Ishikawa (cell line): ENCODE measurements around the gene ANKS4B.

Source experiments
- FOXM1 ChIP-seq: IDR thresholded peaks from 2 replicates; pipeline ENCODE4 v1.6.1; 2012; ENCODE audit warnings: low read depth, borderline replicate concordance
- RAD21 ChIP-seq: IDR thresholded peaks from 2 replicates; pipeline ENCODE4 v1.6.1; 2012; ENCODE audit warnings: low read depth
- TF ChIP-seq, protein P1 (sequence below): IDR thresholded peaks from 2 replicates; pipeline ENCODE4 v1.6.1; 2012
- TF ChIP-seq, protein P2 (sequence below): IDR thresholded peaks from 2 replicates; pipeline ENCODE4 v1.6.1; 2012; ENCODE audit warnings: low read depth, mild to moderate bottlenecking

DNA sequence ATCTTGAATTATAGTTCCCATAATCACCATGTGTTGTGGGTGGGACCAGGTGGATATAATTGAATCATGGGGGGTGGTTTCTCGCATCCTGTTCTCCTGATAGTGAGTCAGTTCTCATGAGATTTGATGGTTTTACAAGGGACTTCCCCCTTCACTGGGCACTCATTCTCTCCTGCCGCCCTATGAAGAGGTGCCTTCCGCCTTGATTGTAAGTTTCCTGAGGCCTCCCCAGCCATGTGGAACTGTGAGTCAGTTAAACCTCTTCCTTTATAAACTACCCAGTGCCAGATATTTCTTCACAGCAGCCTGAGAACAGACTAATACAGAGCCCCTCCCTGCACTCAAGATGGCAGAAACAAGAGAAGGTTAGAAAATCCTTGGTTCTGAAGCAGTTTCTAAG lies 48.7 kb upstream of the ANKS4B start:
- no peak for TF ChIP-seq FOXM1
- no peak for TF ChIP-seq RAD21
- TF ChIP-seq, protein P1, sequence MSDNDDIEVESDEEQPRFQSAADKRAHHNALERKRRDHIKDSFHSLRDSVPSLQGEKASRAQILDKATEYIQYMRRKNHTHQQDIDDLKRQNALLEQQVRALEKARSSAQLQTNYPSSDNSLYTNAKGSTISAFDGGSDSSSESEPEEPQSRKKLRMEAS: no peak
- TF ChIP-seq, protein P2, sequence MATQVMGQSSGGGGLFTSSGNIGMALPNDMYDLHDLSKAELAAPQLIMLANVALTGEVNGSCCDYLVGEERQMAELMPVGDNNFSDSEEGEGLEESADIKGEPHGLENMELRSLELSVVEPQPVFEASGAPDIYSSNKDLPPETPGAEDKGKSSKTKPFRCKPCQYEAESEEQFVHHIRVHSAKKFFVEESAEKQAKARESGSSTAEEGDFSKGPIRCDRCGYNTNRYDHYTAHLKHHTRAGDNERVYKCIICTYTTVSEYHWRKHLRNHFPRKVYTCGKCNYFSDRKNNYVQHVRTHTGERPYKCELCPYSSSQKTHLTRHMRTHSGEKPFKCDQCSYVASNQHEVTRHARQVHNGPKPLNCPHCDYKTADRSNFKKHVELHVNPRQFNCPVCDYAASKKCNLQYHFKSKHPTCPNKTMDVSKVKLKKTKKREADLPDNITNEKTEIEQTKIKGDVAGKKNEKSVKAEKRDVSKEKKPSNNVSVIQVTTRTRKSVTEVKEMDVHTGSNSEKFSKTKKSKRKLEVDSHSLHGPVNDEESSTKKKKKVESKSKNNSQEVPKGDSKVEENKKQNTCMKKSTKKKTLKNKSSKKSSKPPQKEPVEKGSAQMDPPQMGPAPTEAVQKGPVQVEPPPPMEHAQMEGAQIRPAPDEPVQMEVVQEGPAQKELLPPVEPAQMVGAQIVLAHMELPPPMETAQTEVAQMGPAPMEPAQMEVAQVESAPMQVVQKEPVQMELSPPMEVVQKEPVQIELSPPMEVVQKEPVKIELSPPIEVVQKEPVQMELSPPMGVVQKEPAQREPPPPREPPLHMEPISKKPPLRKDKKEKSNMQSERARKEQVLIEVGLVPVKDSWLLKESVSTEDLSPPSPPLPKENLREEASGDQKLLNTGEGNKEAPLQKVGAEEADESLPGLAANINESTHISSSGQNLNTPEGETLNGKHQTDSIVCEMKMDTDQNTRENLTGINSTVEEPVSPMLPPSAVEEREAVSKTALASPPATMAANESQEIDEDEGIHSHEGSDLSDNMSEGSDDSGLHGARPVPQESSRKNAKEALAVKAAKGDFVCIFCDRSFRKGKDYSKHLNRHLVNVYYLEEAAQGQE: no peak
